Measurements from ENCODE around the gene HIVEP1.

HIVEP1 gene

GRCh38 chr6:12181481-12181880, 169.4 kb downstream of the HIVEP1 start:
- no peak for DNase-seq (ENCODE audit: low read depth in 2 of 3, low spot score in 1 of 3)

DNA sequence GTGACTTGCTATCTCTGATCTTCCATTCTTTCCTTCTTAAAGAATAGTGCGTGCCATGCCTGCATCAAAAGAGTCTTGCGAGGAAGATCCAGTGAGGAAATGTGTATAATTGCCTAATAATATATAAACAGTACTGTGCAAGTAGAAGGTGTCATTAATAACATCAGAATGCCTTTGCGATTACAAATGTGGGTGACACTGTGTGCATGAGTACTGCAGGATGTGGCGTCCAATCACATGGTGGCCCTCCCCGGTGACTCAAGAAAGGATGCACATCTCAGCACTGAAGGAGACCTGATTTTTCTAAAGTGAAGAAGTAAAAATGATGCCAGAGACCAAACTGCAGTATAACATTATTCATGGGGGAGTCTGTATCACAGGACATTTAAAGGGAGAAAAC, 170.6 kb downstream of the HIVEP1 start:
- DNase-seq (ENCODE audit: low read depth in 2 of 3, low spot score in 1 of 3), result no peak

- no peak for DNase-seq (ENCODE audit: low read depth in 2 of 3, low spot score in 1 of 3)
Measured at GRCh38 chr6:12185081-12185673, 173.1 kb downstream of the HIVEP1 start.

- no peak for DNase-seq (ENCODE audit: low read depth in 2 of 3, low spot score in 1 of 3)
Measured at GRCh38 chr6:12186528-12186927, 174.4 kb downstream of the HIVEP1 start.

- DNase-seq (ENCODE audit: low read depth in 2 of 3, low spot score in 1 of 3), result no peak
Measured at GRCh38 chr6:12189150-12189549, 177.0 kb downstream of the HIVEP1 start.

DNA sequence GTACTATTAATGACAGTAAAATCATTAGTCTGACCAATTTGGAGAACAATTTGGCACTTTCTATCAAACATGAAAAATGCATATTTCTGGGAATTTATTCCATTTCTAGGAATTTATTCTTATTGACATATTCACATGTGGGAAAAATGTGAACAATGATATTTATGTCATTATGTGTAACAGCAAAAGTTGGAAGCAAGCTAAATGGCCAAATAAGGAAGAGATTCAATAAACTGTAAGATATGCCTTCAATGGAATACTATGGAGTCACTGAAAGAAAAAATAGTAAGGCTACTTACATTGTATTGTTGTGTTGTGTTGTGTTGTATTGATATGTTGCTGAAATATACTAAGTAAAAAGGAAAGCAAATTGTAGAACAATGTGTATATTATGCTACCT, 177.5 kb downstream of the HIVEP1 start:
- no peak for DNase-seq (ENCODE audit: low read depth in 2 of 3, low spot score in 1 of 3)

DNA sequence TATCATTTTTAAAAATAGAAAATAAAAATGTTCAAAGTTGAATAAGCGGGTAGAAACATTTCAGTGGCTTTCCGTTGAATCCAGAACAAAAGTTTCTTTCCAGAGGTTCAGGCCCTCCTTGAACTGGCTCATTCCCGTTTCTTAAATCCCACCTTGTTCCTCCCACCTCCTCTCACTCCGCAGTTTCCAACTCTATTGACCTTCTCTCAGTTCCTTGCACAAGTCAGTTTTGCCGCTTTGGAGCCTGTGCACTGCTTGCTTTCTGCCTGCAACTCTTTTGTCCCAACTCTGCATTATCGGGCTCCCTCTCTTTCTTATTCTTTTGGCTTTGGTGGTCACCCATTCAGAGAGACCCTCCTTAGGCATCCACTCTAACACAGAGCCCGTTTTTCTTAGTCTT, 178.1 kb downstream of the HIVEP1 start:
- no peak for DNase-seq (ENCODE audit: low read depth in 2 of 3, low spot score in 1 of 3)

DNA sequence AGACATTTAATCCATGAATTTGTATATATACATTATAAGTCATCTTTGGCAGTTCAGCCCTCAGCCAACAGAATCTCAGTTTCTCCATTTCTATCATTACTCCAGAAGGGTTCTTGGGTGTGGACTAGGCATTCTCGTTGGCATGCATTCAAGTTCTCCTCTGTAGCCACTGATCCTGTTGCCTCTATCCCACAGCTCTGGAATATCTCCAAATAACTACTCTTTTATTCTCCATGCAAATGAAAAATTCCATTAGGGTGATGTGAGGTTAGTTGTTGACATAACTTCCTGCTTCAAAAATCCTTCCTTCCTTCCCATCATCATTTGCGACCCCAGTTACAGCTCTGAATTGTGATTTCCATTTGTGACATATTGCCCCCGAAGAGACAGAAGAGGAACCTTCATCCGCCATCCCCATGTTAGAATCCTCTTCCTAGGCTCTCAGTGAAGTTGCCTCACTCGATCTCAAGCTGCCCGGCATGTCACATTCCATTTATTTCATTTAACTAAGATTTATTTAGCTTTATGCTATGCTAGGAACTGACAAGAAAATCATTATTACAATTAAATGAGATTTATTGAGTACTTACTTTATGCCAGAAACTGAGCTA, 184.3 kb downstream of the HIVEP1 start:
- DNase-seq (ENCODE audit: low read depth in 2 of 3, low spot score in 1 of 3), result no peak

DNA sequence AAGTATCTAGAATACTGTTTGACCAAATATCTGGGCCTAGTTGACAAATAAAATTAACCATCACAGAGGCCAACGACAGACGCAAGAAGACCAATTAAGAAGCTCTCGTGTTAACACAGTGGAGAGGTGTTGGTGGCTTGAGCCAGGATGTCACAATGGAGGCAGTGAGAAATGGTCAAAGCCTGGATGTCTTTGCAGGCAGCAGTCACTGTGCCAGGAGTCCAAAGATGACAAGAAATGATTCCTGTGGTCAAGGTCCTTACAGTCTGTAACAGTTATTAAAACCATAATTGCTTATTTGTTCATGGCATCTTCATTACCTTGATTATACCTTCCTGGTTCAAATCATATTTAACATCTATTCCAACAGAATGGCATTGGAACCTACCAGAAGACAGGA, 186.7 kb downstream of the HIVEP1 start:
- DNase-seq (ENCODE audit: low read depth in 2 of 3, low spot score in 1 of 3), result no peak

DNA sequence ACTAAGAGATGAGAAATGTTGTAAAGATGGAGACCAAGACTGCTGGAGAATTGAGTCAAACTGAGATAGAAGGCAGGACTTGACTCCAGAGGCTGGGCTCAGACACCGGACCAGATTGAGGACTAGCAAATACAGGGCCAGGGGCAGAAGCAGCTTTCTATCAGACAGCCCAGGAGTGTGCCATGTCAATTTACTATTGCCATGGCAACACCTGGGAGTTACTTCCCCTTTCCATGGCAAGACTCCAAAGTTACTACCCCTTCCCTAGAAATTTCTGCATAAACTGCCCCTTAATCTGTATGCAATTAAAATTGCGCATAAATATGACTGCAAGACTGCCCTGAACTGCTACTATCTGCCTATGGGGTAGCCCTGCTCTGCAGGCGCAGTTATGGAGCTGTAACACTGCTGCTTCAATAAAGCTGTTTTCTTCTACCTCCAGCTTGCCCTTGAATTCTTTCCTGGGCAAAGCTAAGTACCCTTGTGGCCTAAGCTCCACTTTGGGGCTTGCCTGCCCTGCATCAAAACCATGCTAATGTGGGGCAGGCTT, 188.0 kb downstream of the HIVEP1 start:
- no peak for DNase-seq (ENCODE audit: low read depth in 2 of 3, low spot score in 1 of 3)

GRCh38 chr6:12200761-12201160, 188.6 kb downstream of the HIVEP1 start:
- no peak for DNase-seq (ENCODE audit: low read depth in 2 of 3, low spot score in 1 of 3)

DNA sequence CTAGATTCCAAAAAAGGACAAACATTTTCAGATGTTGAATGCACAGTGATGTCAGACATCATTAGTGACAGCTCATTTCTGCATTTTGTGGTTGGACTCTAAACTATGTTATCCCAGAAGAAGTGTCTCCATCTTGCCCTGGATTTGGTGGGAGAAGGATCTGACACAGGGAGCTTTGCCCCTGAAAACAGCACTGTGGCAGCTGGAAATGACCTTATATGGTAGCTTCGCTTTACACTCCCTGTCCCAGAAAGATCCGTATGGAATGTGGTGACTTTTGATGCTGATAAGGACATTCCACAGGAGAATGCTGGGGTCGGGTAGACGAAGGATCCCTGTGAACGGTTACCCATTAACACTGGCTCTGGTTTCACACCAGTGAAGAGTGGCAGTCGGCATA, 190.9 kb downstream of the HIVEP1 start:
- no peak for DNase-seq (ENCODE audit: low read depth in 2 of 3, low spot score in 1 of 3)

- peak in 1 of 3 donors; percentile 4 for DNase-seq (ENCODE audit: low read depth in 2 of 3, low spot score in 1 of 3)
Measured at GRCh38 chr6:12208190-12208589, 196.1 kb downstream of the HIVEP1 start.

- DNase-seq (ENCODE audit: low read depth in 2 of 3, low spot score in 1 of 3), result no peak
Measured at GRCh38 chr6:12208673-12209072, 196.6 kb downstream of the HIVEP1 start.
